Esophagus muscularis mucosa (tissue), 4 donors: Measurements from ENCODE around the gene PGC.

ENCODE experiments used
- EP300 ChIP-seq: sonication (generic); formaldehyde crosslinking; IDR thresholded peaks from one replicate; pipeline ENCODE4 v1.6.1; 2017; ENCODE audit warnings: antibody characterized with exemption
- POLR2A ChIP-seq: fragments of 450-650 bp; IDR thresholded peaks from one replicate; pipeline ENCODE4 v1.6.1; 2017; ENCODE audit warnings: antibody characterized with exemption, moderate library complexity, mild to moderate bottlenecking, low read depth
- TF ChIP-seq, protein P1 (sequence below), 3 experiments: fragments of 200-600 bp in 2 of 3; fragments of 450-650 bp in 1 of 3; sonication (generic) in 2 of 3; IDR thresholded peaks; one replicate each; pipeline ENCODE4 v1.5.1; 2017 to 2019; ENCODE audit warnings: antibody characterized with exemption in 3 of 3, mild to moderate bottlenecking in 2 of 3, moderate library complexity in 1 of 3

DNA sequence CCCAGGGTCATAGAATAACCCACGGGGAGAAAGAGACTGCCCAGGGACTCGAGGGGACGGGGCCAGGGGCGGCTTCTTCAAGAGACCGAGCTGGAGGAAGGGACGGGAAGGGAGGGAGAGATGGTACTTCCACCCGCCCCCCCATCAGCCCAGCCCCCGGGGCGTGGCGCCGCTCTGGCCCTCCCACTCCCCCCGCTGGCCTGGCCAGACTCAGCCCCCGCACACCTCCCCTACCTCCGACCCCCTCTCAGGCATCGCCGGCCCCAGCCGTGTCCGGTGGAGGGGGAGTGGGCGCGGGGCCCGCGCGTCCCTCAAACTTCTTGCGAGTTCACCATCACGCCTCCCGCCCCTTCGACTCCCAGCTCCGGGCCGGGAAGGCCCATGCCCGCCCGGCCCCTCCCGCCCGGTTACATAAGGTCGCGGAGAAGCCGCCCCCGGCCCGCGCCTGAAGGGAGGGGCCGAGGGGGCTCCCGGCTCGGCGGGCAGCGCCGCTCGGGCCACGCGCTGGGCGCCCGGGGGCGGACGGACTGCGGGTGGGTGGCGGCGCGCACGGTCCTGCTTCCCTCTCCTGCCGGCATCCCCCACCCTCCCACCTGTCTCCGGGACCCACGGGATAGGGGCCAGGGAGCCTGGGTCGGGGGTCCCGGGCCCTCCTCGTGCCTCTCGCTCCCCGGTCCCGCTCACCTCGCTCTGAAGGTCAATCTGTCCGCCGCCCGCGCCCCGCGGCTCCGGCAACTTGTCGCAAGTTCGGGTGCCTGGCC lies 12.4 kb downstream of the PGC start:
- TF ChIP-seq EP300, result no peak
- TF ChIP-seq, protein P1, sequence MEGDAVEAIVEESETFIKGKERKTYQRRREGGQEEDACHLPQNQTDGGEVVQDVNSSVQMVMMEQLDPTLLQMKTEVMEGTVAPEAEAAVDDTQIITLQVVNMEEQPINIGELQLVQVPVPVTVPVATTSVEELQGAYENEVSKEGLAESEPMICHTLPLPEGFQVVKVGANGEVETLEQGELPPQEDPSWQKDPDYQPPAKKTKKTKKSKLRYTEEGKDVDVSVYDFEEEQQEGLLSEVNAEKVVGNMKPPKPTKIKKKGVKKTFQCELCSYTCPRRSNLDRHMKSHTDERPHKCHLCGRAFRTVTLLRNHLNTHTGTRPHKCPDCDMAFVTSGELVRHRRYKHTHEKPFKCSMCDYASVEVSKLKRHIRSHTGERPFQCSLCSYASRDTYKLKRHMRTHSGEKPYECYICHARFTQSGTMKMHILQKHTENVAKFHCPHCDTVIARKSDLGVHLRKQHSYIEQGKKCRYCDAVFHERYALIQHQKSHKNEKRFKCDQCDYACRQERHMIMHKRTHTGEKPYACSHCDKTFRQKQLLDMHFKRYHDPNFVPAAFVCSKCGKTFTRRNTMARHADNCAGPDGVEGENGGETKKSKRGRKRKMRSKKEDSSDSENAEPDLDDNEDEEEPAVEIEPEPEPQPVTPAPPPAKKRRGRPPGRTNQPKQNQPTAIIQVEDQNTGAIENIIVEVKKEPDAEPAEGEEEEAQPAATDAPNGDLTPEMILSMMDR (IDR thresholded peaks at IDR 0.05), result no peak
- no peak for TF ChIP-seq POLR2A
